Gastrocnemius medialis (tissue), 4 donors: Measurements from ENCODE around the gene CIROP.

Experiments used
- CTCF ChIP-seq, 5 experiments: fragments of 450-650 bp in 3 of 5; fragments of 200-600 bp in 2 of 5; sonication (generic) in 2 of 5; IDR thresholded peaks in 4 of 5; conservative IDR thresholded peaks in 1 of 5; 1 replicate in 4 of 5; 2 replicates in 1 of 5; pipeline ENCODE4 v1.5.1; 2016 to 2019; ENCODE audit warnings: antibody characterized with exemption in 5 of 5, mild to moderate bottlenecking in 3 of 5, moderate library complexity in 3 of 5
- POLR2A ChIP-seq, 2 donors: fragments of 450-650 bp; IDR thresholded peaks; one replicate each; pipeline ENCODE4 v1.6.1; 2017; ENCODE audit warnings: antibody characterized with exemption in 2 of 2, mild to moderate bottlenecking in 2 of 2, moderate library complexity in 2 of 2

- TF ChIP-seq POLR2A (IDR thresholded peaks at IDR 0.05), result no peak
- TF ChIP-seq CTCF (IDR thresholded peaks at IDR 0.05 in 4 of 5, conservative IDR thresholded peaks at IDR 0.05 in 1 of 5), result peak in 2 of 5 experiments; percentile 13 to 24
These were observed 50.6 kb downstream of the CIROP start for GRCh38 chr14:23054000-23054811.
